Upper lobe of left lung (tissue), 6 donors: ENCODE data around the gene CENPU. TPM values are rescaled to one million over a fixed set of nuclear protein-coding genes. Genes with fewer than 3 reads are reported as not detected.
"Not testable (repeated sequence)": the region's sequence is repeated elsewhere in the genome, so short reads cannot be mapped to it uniquely, and the experiment has no call there.

ENCODE experiments used
- ATAC-seq, 2 donors: fragments of 200-7000 bp; cut with Tn5 transposase; one replicate each; pipeline ENCODE4 v1.9.1; 2022; ENCODE audit warnings: mild to moderate bottlenecking in 2 of 2, moderate library complexity in 2 of 2; ENCODE audit not compliant: low FRiP score in 2 of 2
- DNase-seq, 2 donors: peaks; one replicate each; pipeline ENCODE4 v3.0.0-alpha.2; 2019 to 2020
- H3K27ac ChIP-seq, 4 donors: fragments of 200-600 bp; sonication (generic); one replicate each; pipeline ENCODE4 v1.5.1; 2016 to 2019
- H3K27me3 ChIP-seq, 4 donors: fragments of 200-600 bp; sonication (generic); one replicate each; pipeline ENCODE4 v1.5.1; 2017 to 2019
- H3K36me3 ChIP-seq, 4 donors: fragments of 200-600 bp; sonication (generic); one replicate each; pipeline ENCODE4 v1.5.1; 2016 to 2019
- H3K4me1 ChIP-seq, 4 donors: fragments of 200-600 bp; sonication (generic); one replicate each; pipeline ENCODE4 v1.5.1; 2018 to 2019
- H3K4me3 ChIP-seq, 4 donors: fragments of 200-600 bp; sonication (generic); one replicate each; pipeline ENCODE4 v1.5.1; 2017 to 2019; ENCODE audit warnings: mild to moderate bottlenecking in 2 of 4, moderate library complexity in 1 of 4
- H3K9me3 ChIP-seq, 4 donors: fragments of 200-600 bp; sonication (generic); one replicate each; pipeline ENCODE4 v1.5.1; 2018 to 2019
- CTCF ChIP-seq, 6 experiments: fragments of 450-650 bp in 4 of 6; fragments of 200-600 bp in 2 of 6; sonication (generic) in 2 of 6; IDR thresholded peaks; one replicate each; pipeline ENCODE4 v1.5.1; 2016 to 2019; ENCODE audit warnings: antibody characterized with exemption in 6 of 6
- EP300 ChIP-seq, 4 donors: sonication (generic); formaldehyde crosslinking; IDR thresholded peaks; one replicate each; pipeline ENCODE4 v1.5.1; 2017; ENCODE audit warnings: antibody characterized with exemption in 4 of 4, control low read depth in 2 of 4
- POLR2A ChIP-seq, 4 donors: fragments of 450-650 bp; IDR thresholded peaks; one replicate each; pipeline ENCODE4 v1.5.1; 2016 to 2017; ENCODE audit warnings: antibody characterized with exemption in 4 of 4, mild to moderate bottlenecking in 2 of 4
- POLR2AphosphoS5 ChIP-seq, 2 donors: sonication (generic); formaldehyde crosslinking; IDR thresholded peaks; one replicate each; pipeline ENCODE4 v1.5.1; 2017; ENCODE audit warnings: antibody characterized with exemption in 2 of 2
- WGBS, 2 donors: methylation state at CpG; one replicate each; pipeline ENCODE4 v1.1.5; 2017 to 2018; 5-methylcytosine and 5-hydroxymethylcytosine counted together
- total RNA-seq, 6 donors: library from RNA; depleted of rRNA in 4 of 6; stranded (reverse); fragments of >200 nt in 4 of 6; gene quantifications; one replicate each; pipeline versions ENCODE4 v1.1.0 to v1.2.1, GENCODE V29; 2016 to 2021
- donor health status: DM: no; HTN: no; CAD: no; lungs with moderate emphysema.
- donor health status: DM: no; HTN: yes; CAD: no; lungs with severe emphysema.

Gene CENPU
- total RNA-seq, 6 donors from 2014 or later: 0.44 to 5.5 (median 3.5) TPM; not detected in 1

GRCh38 chr4:184655889-184656869, 77.7 kb downstream of the CENPU start:
- H3K9me3 ChIP-seq: no peaks in the 10 kb centered on the region
- peaks cover 0 to 29% (median 5%) of the 10 kb centered on the region in 4 donors for H3K36me3 ChIP-seq
- H3K4me1 ChIP-seq: no peaks in the 10 kb centered on the region
- no peak for DNase-seq
- no peaks in the 10 kb centered on the region for H3K27me3 ChIP-seq
- no peak for ATAC-seq
- no peak overlapping the region for H3K4me3 ChIP-seq
- TF ChIP-seq CTCF (IDR thresholded peaks at IDR 0.05) (no peak), EP300 (IDR thresholded peaks at IDR 0.05) (no peak)
- 92 to 96% methylated on average over 8 of the region's 8 CpGs for WGBS, 2 donors
- no peak overlapping the region for H3K27ac ChIP-seq

GRCh38 chr4:184653650-184654049, 80.2 kb downstream of the CENPU start:
- H3K4me1 ChIP-seq: peaks cover 6 to 13% (median 8%) of the 10 kb centered on the region in 4 donors
- ATAC-seq: no peak

GRCh38 chr4:184652681-184653080, 81.2 kb downstream of the CENPU start:
- peaks cover 12 to 20% (median 13%) of the 10 kb centered on the region in 4 donors for H3K4me1 ChIP-seq
- H3K9me3 ChIP-seq, ATAC-seq, DNase-seq, H3K27ac ChIP-seq, H3K36me3 ChIP-seq, H3K27me3 ChIP-seq, H3K4me3 ChIP-seq: not testable (repeated sequence)

More at GRCh38 chr4:184653650-184654049, 80.2 kb downstream of the CENPU start:
- Histone ChIP-seq H3K27ac (no peak overlapping the region), H3K4me3 (no peak overlapping the region), H3K36me3 (peaks cover 0 to 7% (median 0%) of the 10 kb centered on the region in 4 donors), H3K9me3 (no peaks in the 10 kb centered on the region), H3K27me3 (no peaks in the 10 kb centered on the region)
- no peak for DNase-seq
- TF ChIP-seq POLR2A (IDR thresholded peaks at IDR 0.05) (no peak), CTCF (IDR thresholded peaks at IDR 0.05) (no peak), EP300 (IDR thresholded peaks at IDR 0.05) (no peak), POLR2AphosphoS5 (IDR thresholded peaks at IDR 0.05) (no peak)
- WGBS, 2 donors: 39 to 43% methylated on average over 2 of the region's 2 CpGs

- TF ChIP-seq POLR2A (IDR thresholded peaks at IDR 0.05): no peak
- no peak for TF ChIP-seq EP300 (IDR thresholded peaks at IDR 0.05)
- no peak for TF ChIP-seq POLR2AphosphoS5 (IDR thresholded peaks at IDR 0.05)
- no peak for TF ChIP-seq CTCF (IDR thresholded peaks at IDR 0.05)
Observed at GRCh38 chr4:184651899-184652298, 82.0 kb downstream of the CENPU start.

GRCh38 chr4:184649971-184650855, 83.7 kb downstream of the CENPU start:
- H3K4me1 ChIP-seq: peaks cover 34 to 43% (median 35%) of the 10 kb centered on the region in 4 donors
- no peaks in the 10 kb centered on the region for H3K36me3 ChIP-seq
- peak overlapping the region; percentile 92 to 99 (median 98) for H3K27ac ChIP-seq
- peak; percentile 21 to 39 for ATAC-seq
- 32 to 34% methylated on average over 21 of the region's 21 CpGs for WGBS, 2 donors
- H3K27me3 ChIP-seq: no peaks in the 10 kb centered on the region
- DNase-seq: peak in 1 of 2 donors; percentile 35
- no peaks in the 10 kb centered on the region for H3K9me3 ChIP-seq
- H3K4me3 ChIP-seq: peak overlapping the region; percentile 63 to 84 (median 78)
- no peak for TF ChIP-seq CTCF (IDR thresholded peaks at IDR 0.05)
- no peak for TF ChIP-seq POLR2AphosphoS5 (IDR thresholded peaks at IDR 0.05)
- TF ChIP-seq EP300 (IDR thresholded peaks at IDR 0.05): no peak
- no peak for TF ChIP-seq POLR2A (IDR thresholded peaks at IDR 0.05)

More at GRCh38 chr4:184651899-184652298, 82.0 kb downstream of the CENPU start:
- Histone ChIP-seq H3K36me3 (peaks cover 0 to under 1% (median 0%) of the 10 kb centered on the region in 4 donors), H3K27me3 (no peaks in the 10 kb centered on the region), H3K9me3 (no peaks in the 10 kb centered on the region), H3K4me3 (no peak overlapping the region), H3K27ac (no peak overlapping the region), H3K4me1 (peaks cover 19 to 27% (median 20%) of the 10 kb centered on the region in 4 donors)
- DNase-seq (no peak), ATAC-seq (no peak)
- 92 to 94% methylated on average over 8 of the region's 8 CpGs for WGBS, 2 donors
